NOMO-1 treated with DMSO at 0.1 percent for 48 hours (cell line): ENCODE measurements around the gene FLOT1.
"Not testable (repeated sequence)": the region's sequence is repeated elsewhere in the genome, so short reads cannot be mapped to it uniquely, and the experiment has no call there.

Experiments
- DNase-seq: peaks from one replicate; lab custom pipeline; 2025; ENCODE audit not compliant: unreplicated experiment; lab: John Stamatoyannopoulos, UW

FLOT1 gene

GRCh38 chr6:30767944-30768301 is 25.4 kb upstream of the FLOT1 start:
- no peak for DNase-seq

GRCh38 chr6:30767158-30767943 is 24.9 kb upstream of the FLOT1 start:
- DNase-seq: no peak

GRCh38 chr6:30766461-30767157 is 24.1 kb upstream of the FLOT1 start:
- no peak for DNase-seq

GRCh38 chr6:30765495-30765894 is 23.0 kb upstream of the FLOT1 start:
- not testable (repeated sequence) for DNase-seq

GRCh38 chr6:30764490-30765043 is 22.1 kb upstream of the FLOT1 start:
- not testable (repeated sequence) for DNase-seq

- no peak for DNase-seq
Measured at GRCh38 chr6:30763618-30764489, 21.4 kb upstream of the FLOT1 start.

GRCh38 chr6:30763155-30763617 is 20.7 kb upstream of the FLOT1 start:
- no peak for DNase-seq

- no peak for DNase-seq
Measured at GRCh38 chr6:30761791-30762429, 19.4 kb upstream of the FLOT1 start.

- DNase-seq: peak; percentile 68
Measured at GRCh38 chr6:30760549-30760948, 18.1 kb upstream of the FLOT1 start.

GRCh38 chr6:30759575-30760239 is 17.2 kb upstream of the FLOT1 start:
- DNase-seq: no peak

- DNase-seq: no peak
Measured at GRCh38 chr6:30757261-30757904, 14.9 kb upstream of the FLOT1 start.

GRCh38 chr6:30756405-30757003 is 14.0 kb upstream of the FLOT1 start:
- not testable (repeated sequence) for DNase-seq

- DNase-seq: no peak
Measured at GRCh38 chr6:30754631-30755030, 12.1 kb upstream of the FLOT1 start.

- peak; percentile 41 for DNase-seq
Measured at GRCh38 chr6:30752157-30752927, 9.9 kb upstream of the FLOT1 start.

- DNase-seq: peak; percentile 14
Measured at GRCh38 chr6:30750379-30750668, 7.8 kb upstream of the FLOT1 start.

GRCh38 chr6:30749554-30750378 is 7.3 kb upstream of the FLOT1 start:
- DNase-seq: no peak

- no peak for DNase-seq
Measured at GRCh38 chr6:30748851-30749540, 6.5 kb upstream of the FLOT1 start.
